ENCODE measurements around the gene TENM4. TPM values are rescaled to one million over a fixed set of nuclear protein-coding genes. Genes with fewer than 3 reads are reported as not detected.

Gene TENM4
- 0.13 and 0.14 TPM in 2 replicates for total RNA-seq

GRCh38 chr11:79440571-79441460, at the start of gene TENM4:
TENM4 (minus strand) TSS chr11:79441030; CDS start chr11:79069944, 371,086 bp downstream.

Small RNA genes lying within 50 kb of the gene (small RNA-seq; reads per million reads assigned to genes)
- not detected for gene MIR5579
- 23.8 reads per million, percentile 96 among the genes with 10 or more reads in this experiment for gene MIR708

Measured in thoracic aorta endothelial cell (primary cell).